ENCODE data around the gene GBP3. TPM values are rescaled to one million over a fixed set of nuclear protein-coding genes. Genes with fewer than 3 reads are reported as not detected.

Gene GBP3
- total and polyA plus RNA-seq, 2 donors (not counting 1 experiment from before 2014, with no cell fraction given), result 9.3 to 16.4 TPM

GRCh38 chr1:88961081-88961480, 61.6 kb downstream of the GBP3 start:
- no peak overlapping the region for H3K4me3 Mint-ChIP-seq
- no peaks in the 10 kb centered on the region for H3K27me3 Mint-ChIP-seq
- WGBS (ENCODE audit: insufficient coverage), result no CpG with 5 or more reads among the region's 1 CpG
- no peak for TF ChIP-seq CTCF (IDR thresholded peaks at IDR 0.05)
- TF ChIP-seq EZH2 (IDR thresholded peaks at IDR 0.05; ENCODE audit: borderline replicate concordance, insufficient read depth, low read depth, low read length, poor library complexity, severe bottlenecking), result no peak
- DNase-seq (no peak), ATAC-seq (ENCODE audit: low read depth) (no peak)
- H3K79me2 ChIP-seq (ENCODE audit: control insufficient read depth, insufficient read depth, low read length), result no peaks in the 10 kb centered on the region
- no peaks in the 10 kb centered on the region for H3K4me1 Mint-ChIP-seq
- intact Hi-C loops (cut with micrococcal nuclease), result no loop called here
- H4K20me1 ChIP-seq (ENCODE audit: control insufficient read depth, insufficient read depth, low read length, poor library complexity, severe bottlenecking), result no peaks in the 10 kb centered on the region
- no peaks in the 10 kb centered on the region for H3K4me1 ChIP-seq (ENCODE audit: control insufficient read depth in 2 of 2, insufficient read depth in 2 of 2, low read length in 2 of 2)
- H3K27ac ChIP-seq (ENCODE audit: low read length in 2 of 2), result no peak overlapping the region
- no peak overlapping the region for H2AFZ ChIP-seq (ENCODE audit: insufficient read depth, low read depth, low read length, poor library complexity, severe bottlenecking)
- no peaks in the 10 kb centered on the region for H3K27me3 ChIP-seq (replicated peaks in 1 of 4; ENCODE audit: control extremely low read depth in 1 of 4, control insufficient read depth in 3 of 4, insufficient read depth in 4 of 4, low read length in 3 of 4)
- ChIA-PET CTCF (interaction anchor here (0.7 to 1.8 kb wide), 2 partner anchors 13 to 22 kb away, joined by 3 to 5 read pairs; no protein-coding TSS in a partner anchor), POLR2A (no interaction called here)
- H3K9me3 ChIP-seq (ENCODE audit: control extremely low read depth in 1 of 3, control insufficient read depth in 2 of 3, insufficient read depth in 1 of 3, low read length in 2 of 3), result no peaks in the 10 kb centered on the region
- H3K36me3 ChIP-seq (replicated peaks in 1 of 2; ENCODE audit: control extremely low read depth in 1 of 2, control insufficient read depth in 1 of 2, extremely low read depth in 1 of 2, insufficient read depth in 2 of 2, low read length in 1 of 2), result peaks cover 24 to 47% of the 10 kb centered on the region in 2 experiments
- H3K9ac ChIP-seq (ENCODE audit: low read length), result no peak overlapping the region
- H3K4me2 ChIP-seq (replicated peaks; ENCODE audit: low read depth, low read length, poor library complexity, severe bottlenecking), result no peak overlapping the region
- no peak overlapping the region for H3K27ac Mint-ChIP-seq
- no peaks in the 10 kb centered on the region for H3K9me3 Mint-ChIP-seq (ENCODE audit: insufficient read depth)
- no peak overlapping the region for H3K4me3 ChIP-seq (ENCODE audit: control extremely low read depth in 1 of 5, extremely low read depth in 1 of 5, insufficient read depth in 1 of 5, low read depth in 2 of 5, low read length in 4 of 5)

Small RNA genes within 50 kb of the gene (small RNA-seq; reads per million reads assigned to genes)
- not detected for gene RF00019 (ENCODE audit: insufficient read length, low read depth, low replicate concordance)

Other genes with a start within 250 kb of the GBP3 start
- 32.0 and 36.8 TPM in 2 replicates for gene GTF2B, start 131.3 kb downstream of the GBP3 start, total RNA-seq
- gene GTF2B, start 131.3 kb downstream of the GBP3 start, polyA plus RNA-seq, result 29.2 and 78.0 TPM in 2 replicates
- gene KYAT3, start 30.2 kb downstream of the GBP3 start, total RNA-seq, result 28.5 and 31.5 TPM in 2 replicates
- gene KYAT3, start 30.2 kb downstream of the GBP3 start, polyA plus RNA-seq, result 14.7 and 16.7 TPM in 2 replicates
- gene RBMXL1, start 30.2 kb downstream of the GBP3 start, total RNA-seq, result 22.1 and 24.6 TPM in 2 replicates
- 4.6 and 9.8 TPM in 2 replicates for gene RBMXL1, start 30.2 kb downstream of the GBP3 start, polyA plus RNA-seq
- gene GBP1, start 42.3 kb upstream of the GBP3 start, total RNA-seq, result 9.4 and 9.8 TPM in 2 replicates
- gene GBP1, start 42.3 kb upstream of the GBP3 start, polyA plus RNA-seq, result 3.4 and 4.7 TPM in 2 replicates
- 29.2 and 31.9 TPM in 2 replicates for gene GBP2, start 103.2 kb upstream of the GBP3 start, total RNA-seq
- gene GBP2, start 103.2 kb upstream of the GBP3 start, polyA plus RNA-seq, result 8.2 and 11.4 TPM in 2 replicates
- gene GBP7, start 153.1 kb upstream of the GBP3 start, total RNA-seq, result not detected in 2 replicates
- not detected in 2 replicates for gene GBP7, start 153.1 kb upstream of the GBP3 start, polyA plus RNA-seq
- 35.3 and 43.9 TPM in 2 replicates for gene GBP4, start 176.1 kb upstream of the GBP3 start, total RNA-seq
- 10.3 and 12.4 TPM in 2 replicates for gene GBP4, start 176.1 kb upstream of the GBP3 start, polyA plus RNA-seq
- gene GBP5, start 250.0 kb upstream of the GBP3 start, total RNA-seq, result 24.6 and 25.2 TPM in 2 replicates
- gene GBP5, start 250.0 kb upstream of the GBP3 start, polyA plus RNA-seq, result 17.6 and 21.7 TPM in 2 replicates

Measured in B cell (primary cell).